IMR-90 (cell line): Measurements from ENCODE around the gene GNB2. TPM values are rescaled to one million over a fixed set of nuclear protein-coding genes. Genes with fewer than 3 reads are reported as not detected.

Experiments used
- ATAC-seq: fragments of 200-7000 bp; cut with Tn5 transposase; 2 replicates; pipeline ENCODE4 v1.9.1; 2020; ENCODE audit warnings: low read depth, mild to moderate bottlenecking, moderate library complexity
- BruUV-seq: library from RNA; stranded (reverse); fragments of 400-500 nt; replicated peaks from 2 replicates; lab custom pipeline; 2021; lab: Mats Ljungman, UMichigan
- CTCF ChIA-PET: fragments of 300-600 bp; formaldehyde crosslinking; extraction: SDS; loops from one replicate; lab custom pipeline; 2021; ENCODE audit warnings: antibody characterized with exemption; lab: Yijun Ruan, JAX
- POLR2A ChIA-PET: fragments of 300-600 bp; sonication (Branson Sonifier 250); formaldehyde crosslinking; loops from one replicate; lab custom pipeline; 2022; ENCODE audit warnings: antibody characterized with exemption; ENCODE audit not compliant: unreplicated experiment; lab: Charles Lee
- DNase-seq: peaks from one replicate; pipeline ENCODE4 v3.0.0; 2013
- H2AFZ ChIP-seq: replicated peaks from 2 replicates; pipeline ENCODE3; 2013; ENCODE audit warnings: low read length, mild to moderate bottlenecking; ENCODE audit not compliant: poor library complexity
- H2AK5ac ChIP-seq: 2 replicates; pipeline ENCODE4 v1.6.1; 2013; ENCODE audit warnings: low read depth, low read length, inconsistent platforms
- H2AK9ac ChIP-seq: replicated peaks from 2 replicates; pipeline ENCODE3; 2013; ENCODE audit warnings: mild to moderate bottlenecking, low read depth, low read length, moderate library complexity; ENCODE audit not compliant: poor library complexity
- H2BK120ac ChIP-seq: 2 replicates; pipeline ENCODE4 v1.6.1; 2013; ENCODE audit warnings: low read depth, low read length, inconsistent platforms
- H2BK15ac ChIP-seq: 3 replicates; pipeline ENCODE4 v1.6.1; 2013; ENCODE audit warnings: low read depth, low read length, inconsistent platforms
- H2BK20ac ChIP-seq: 2 replicates; pipeline ENCODE4 v1.6.1; 2013; ENCODE audit warnings: low read depth, mild to moderate bottlenecking, inconsistent platforms, low read length, moderate library complexity
- H2BK5ac ChIP-seq: 2 replicates; pipeline ENCODE4 v1.6.1; 2013; ENCODE audit warnings: mild to moderate bottlenecking, low read depth, low read length, inconsistent platforms; ENCODE audit not compliant: poor library complexity, severe bottlenecking
- H3K14ac ChIP-seq: replicated peaks from 2 replicates; pipeline ENCODE4 v1.6.1; 2013; ENCODE audit warnings: low read depth, low read length, inconsistent platforms
- H3K18ac ChIP-seq: 2 replicates; pipeline ENCODE4 v1.6.1; 2013; ENCODE audit warnings: low read depth, low read length, control low read depth
- H3K23ac ChIP-seq: 2 replicates; pipeline ENCODE4 v1.6.1; 2013; ENCODE audit warnings: low read depth, low read length, inconsistent platforms
- H3K27ac ChIP-seq: 2 replicates; pipeline ENCODE4 v1.5.1; 2013; ENCODE audit warnings: mild to moderate bottlenecking, control low read depth, low read length; ENCODE audit not compliant: insufficient read depth
- H3K27me3 ChIP-seq: 2 replicates; pipeline ENCODE4 v1.6.1; 2013; ENCODE audit warnings: low read length; ENCODE audit not compliant: control insufficient read depth, insufficient read depth
- H3K36me3 ChIP-seq: 2 replicates; pipeline ENCODE4 v1.6.1; 2013; ENCODE audit warnings: low read length, mixed read lengths; ENCODE audit not compliant: control insufficient read depth, insufficient read depth
- H3K4ac ChIP-seq: 2 replicates; pipeline ENCODE4 v1.6.1; 2013; ENCODE audit warnings: low read depth, low read length, inconsistent platforms
- H3K4me1 ChIP-seq: 2 replicates; pipeline ENCODE4 v1.6.1; 2013; ENCODE audit warnings: low read length, mixed read lengths; ENCODE audit not compliant: control insufficient read depth, insufficient read depth
- H3K4me2 ChIP-seq: 2 replicates; pipeline ENCODE4 v1.6.1; 2013; ENCODE audit warnings: low read depth, mild to moderate bottlenecking, control low read depth, low read length, moderate library complexity
- H3K4me3 ChIP-seq: 2 replicates; pipeline ENCODE4 v1.5.1; 2013; ENCODE audit warnings: low read depth, mild to moderate bottlenecking, control low read depth, low read length, moderate library complexity; ENCODE audit not compliant: insufficient read depth
- H3K56ac ChIP-seq: 2 replicates; pipeline ENCODE4 v1.6.1; 2013; ENCODE audit warnings: low read length, inconsistent platforms; ENCODE audit not compliant: insufficient read depth; ENCODE audit errors: extremely low read depth
- H3K79me1 ChIP-seq, 2 experiments: 2 replicates each; pipeline ENCODE4 v1.6.1; 2013; ENCODE audit warnings: low read length in 2 of 2, inconsistent platforms in 1 of 2, low read depth in 1 of 2
- H3K9ac ChIP-seq: 2 replicates; pipeline ENCODE4 v1.6.1; 2013; ENCODE audit warnings: low read depth, low read length, control low read depth
- H3K9me1 ChIP-seq: 2 replicates; pipeline ENCODE4 v1.6.1; 2013; ENCODE audit warnings: low read length, inconsistent platforms; ENCODE audit not compliant: insufficient read depth
- H3K9me3 ChIP-seq: 2 replicates; pipeline ENCODE4 v1.6.1; 2013; ENCODE audit warnings: low read length; ENCODE audit not compliant: control insufficient read depth, insufficient read depth
- H4K20me1 ChIP-seq: 2 replicates; pipeline ENCODE4 v1.6.1; 2013; ENCODE audit warnings: low read length, inconsistent platforms; ENCODE audit not compliant: insufficient read depth
- H4K5ac ChIP-seq: 2 replicates; pipeline ENCODE4 v1.6.1; 2013; ENCODE audit warnings: mild to moderate bottlenecking, low read depth, low read length, control low read depth
- H4K8ac ChIP-seq, 2 experiments: 2 replicates each; pipeline ENCODE4 v1.6.1; 2013; ENCODE audit warnings: low read depth in 2 of 2, low read length in 2 of 2, control low read depth in 1 of 2, inconsistent platforms in 1 of 2
- H4K91ac ChIP-seq: 2 replicates; pipeline ENCODE4 v1.6.1; 2013; ENCODE audit warnings: low read depth, low read length, inconsistent platforms; ENCODE audit not compliant: insufficient read depth
- CHD1 ChIP-seq: IDR thresholded peaks from 2 replicates; pipeline ENCODE4 v1.6.1; 2012; ENCODE audit warnings: low read depth, low read length, improper control_type of control experiment
- CTCF ChIP-seq: conservative IDR thresholded peaks from 2 replicates; pipeline ENCODE4 v1.5.1; 2012; ENCODE audit warnings: mild to moderate bottlenecking, low read depth, low read length, improper control_type of control experiment
- ELK1 ChIP-seq: fragments of 150-350 bp; IDR thresholded peaks from 2 replicates; pipeline ENCODE4 v1.6.1; 2016; ENCODE audit warnings: low read depth, mild to moderate bottlenecking, low read length, moderate library complexity, borderline replicate concordance
- FOS ChIP-seq: fragments of 150-350 bp; IDR thresholded peaks from 2 replicates; pipeline ENCODE4 v1.6.1; 2016; ENCODE audit warnings: low read depth, low read length
- MAFK ChIP-seq: IDR thresholded peaks from 2 replicates; pipeline ENCODE4 v1.6.1; 2012; ENCODE audit warnings: low read depth, low read length, improper control_type of control experiment
- MAZ ChIP-seq: IDR thresholded peaks from 2 replicates; pipeline ENCODE4 v1.6.1; 2012; ENCODE audit warnings: low read depth, mild to moderate bottlenecking, low read length, improper control_type of control experiment, moderate library complexity, borderline replicate concordance
- MXI1 ChIP-seq: IDR thresholded peaks from 2 replicates; pipeline ENCODE4 v1.6.1; 2012; ENCODE audit warnings: low read depth, mild to moderate bottlenecking, low read length, moderate library complexity, borderline replicate concordance
- NFE2L2 ChIP-seq: fragments of 150-350 bp; IDR thresholded peaks from 2 replicates; pipeline ENCODE4 v1.6.1; 2016; ENCODE audit warnings: low read depth, mild to moderate bottlenecking, low read length
- RAD21 ChIP-seq: IDR thresholded peaks from 2 replicates; pipeline ENCODE4 v1.6.1; 2012; ENCODE audit warnings: low read length, improper control_type of control experiment
- RCOR1 ChIP-seq: IDR thresholded peaks from 2 replicates; pipeline ENCODE4 v1.6.1; 2012; ENCODE audit warnings: mild to moderate bottlenecking, low read length, improper control_type of control experiment; ENCODE audit not compliant: insufficient replicate concordance
- RFX5 ChIP-seq: IDR thresholded peaks from 2 replicates; pipeline ENCODE4 v1.8.0; 2012; ENCODE audit warnings: low read depth, mild to moderate bottlenecking, low read length, moderate library complexity
- SMC3 ChIP-seq: fragments of 150-350 bp; IDR thresholded peaks from 2 replicates; pipeline ENCODE4 v1.6.1; 2016; ENCODE audit warnings: low read depth, mild to moderate bottlenecking, antibody characterized with exemption, low read length, moderate library complexity
- WGBS, 2 experiments: methylation state at CpG; one replicate each; pipeline versions ENCODE4 v1.1.5 to v1.1.7; 2013; ENCODE audit warnings: missing lambda C conversion rate in 2 of 2; ENCODE audit not compliant: insufficient read length in 1 of 2; ENCODE audit errors: extremely low coverage in 2 of 2; 5-methylcytosine and 5-hydroxymethylcytosine counted together
- dilution Hi-C: fragments of 300-500 bp; cut with HindIII; formaldehyde crosslinking; loops from one replicate; pipeline ENCODE4 v1.14.3; 2018; ENCODE audit warnings: low sequenced_read_pairs; ENCODE audit not compliant: unreplicated experiment
- in situ Hi-C: fragments of 300-500 bp; cut with MboI; formaldehyde crosslinking; loops from 3 replicates; pipeline ENCODE4 v1.14.3; 2019; ENCODE audit warnings: low sequenced_read_pairs, inconsistent platforms, mixed read lengths
- intact Hi-C: fragments of 100-400 bp; cut with micrococcal nuclease; formaldehyde crosslinking; loops from 2 replicates; pipeline ENCODE4 v1.10.0; 2022
- polyA plus RNA-seq, 3 experiments: library from polyadenylated mRNA; depleted of rRNA; stranded (reverse); fragments of >200 nt; gene quantifications; 2 replicates each; pipeline ENCODE4 v1.2.3, GENCODE V29; 2012; ENCODE audit warnings: low replicate concordance in 1 of 3
- total RNA-seq: library from RNA; depleted of rRNA; stranded (reverse); fragments of >200 nt; gene quantifications from 2 replicates; pipeline ENCODE4 v1.2.3, GENCODE V29; 2012

GNB2 gene
- total and polyA plus RNA-seq, 2 of the 4 experiments (the other 2 are of a cell fraction), result 62.0 to 279 TPM

GRCh38 chr7:100686822-100687211 lies 13.3 kb downstream of the GNB2 start:
- no peak overlapping the region for H2BK5ac ChIP-seq
- in situ Hi-C loops (no loop called here), dilution Hi-C loops (no loop called here), intact Hi-C loops (no loop called here)
- no peak overlapping the region for H3K14ac ChIP-seq
- no peak overlapping the region for H2AK5ac ChIP-seq
- H2BK15ac ChIP-seq, result no peak overlapping the region
- no peak overlapping the region for H3K4me3 ChIP-seq
- H3K4me2 ChIP-seq, result no peak overlapping the region
- H3K27ac ChIP-seq, result no peak overlapping the region
- H4K5ac ChIP-seq, result no peak overlapping the region
- peaks cover 68% of the 10 kb centered on the region for H3K36me3 ChIP-seq
- H2AK9ac ChIP-seq, result no peak overlapping the region
- peaks cover 53% of the 10 kb centered on the region for H4K20me1 ChIP-seq
- no peak overlapping the region for H3K23ac ChIP-seq
- H3K18ac ChIP-seq, result no peak overlapping the region
- no peak overlapping the region for H2BK120ac ChIP-seq
- peaks cover 12% of the 10 kb centered on the region for H3K4me1 ChIP-seq
- no TSS peak for BruUV-seq
- H3K27me3 ChIP-seq, result no peaks in the 10 kb centered on the region
- no peak overlapping the region for H2AFZ ChIP-seq
- ATAC-seq, result no peak
- no peaks in the 10 kb centered on the region for H3K9me3 ChIP-seq
- CTCF ChIA-PET, result no interaction called here
- peaks cover 13 to 39% of the 10 kb centered on the region in 2 experiments for H3K79me1 ChIP-seq
- no peak overlapping the region for H3K4ac ChIP-seq
- no peak for DNase-seq
- H4K8ac ChIP-seq, result no peak overlapping the region
- POLR2A ChIA-PET, result no interaction called here
- H2BK20ac ChIP-seq, result no peak overlapping the region
- no peak overlapping the region for H3K56ac ChIP-seq
- WGBS, 2 experiments, result 78% methylated on average over 4 of the region's 17 CpGs; no CpG with 5 or more reads in 1 of the 2 experiments
- no peak for TF ChIP-seq RFX5
- TF ChIP-seq MAZ, result no peak
- no peak for TF ChIP-seq MAFK
- no peak for TF ChIP-seq SMC3
- no peak for TF ChIP-seq CHD1
- TF ChIP-seq RCOR1, result no peak
- no peak for TF ChIP-seq CTCF
- TF ChIP-seq FOS, result no peak
- TF ChIP-seq ELK1, result no peak
- TF ChIP-seq MXI1, result no peak
- no peak for TF ChIP-seq RAD21
- no peak for TF ChIP-seq NFE2L2
- H3K9me1 ChIP-seq, result no peaks in the 10 kb centered on the region
- no peak overlapping the region for H4K91ac ChIP-seq
- H3K9ac ChIP-seq, result no peak overlapping the region
